ENCODE measurements around the gene COL25A1.

COL25A1 gene

DNA sequence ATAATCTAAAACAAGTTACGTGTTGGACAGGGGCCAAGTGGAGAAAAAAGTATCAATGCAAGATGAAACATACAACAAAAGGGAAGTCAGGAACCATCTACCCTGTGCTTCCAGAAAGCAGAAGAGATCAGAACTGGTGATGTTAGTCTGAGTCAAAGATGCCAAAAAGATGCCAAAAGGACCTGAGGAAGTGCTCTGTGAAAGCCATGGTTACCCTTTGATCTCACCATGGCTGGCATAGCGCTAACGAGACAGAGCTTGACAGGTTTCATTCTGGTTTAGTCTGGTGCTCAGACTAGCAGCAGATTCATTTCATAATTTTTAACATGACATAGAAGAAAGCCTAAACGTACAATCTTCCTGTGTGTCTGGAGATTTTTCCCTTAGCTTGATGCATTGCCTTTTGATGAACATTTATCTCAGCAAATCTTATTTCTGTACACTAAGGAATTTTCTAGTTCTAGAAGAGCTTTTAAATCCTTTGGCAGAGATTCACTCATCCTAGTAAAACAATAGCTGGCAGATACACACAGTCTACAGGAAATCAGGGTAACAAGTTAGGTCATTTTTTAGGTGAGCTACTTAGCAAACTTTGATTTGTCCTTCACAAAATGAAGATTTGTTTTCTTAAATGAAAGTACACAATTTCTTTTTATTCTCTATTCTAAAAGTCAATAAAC, 87.7 kb downstream of the COL25A1 start:
- DNase-seq (ENCODE audit: low spot score), result no peak

DNA sequence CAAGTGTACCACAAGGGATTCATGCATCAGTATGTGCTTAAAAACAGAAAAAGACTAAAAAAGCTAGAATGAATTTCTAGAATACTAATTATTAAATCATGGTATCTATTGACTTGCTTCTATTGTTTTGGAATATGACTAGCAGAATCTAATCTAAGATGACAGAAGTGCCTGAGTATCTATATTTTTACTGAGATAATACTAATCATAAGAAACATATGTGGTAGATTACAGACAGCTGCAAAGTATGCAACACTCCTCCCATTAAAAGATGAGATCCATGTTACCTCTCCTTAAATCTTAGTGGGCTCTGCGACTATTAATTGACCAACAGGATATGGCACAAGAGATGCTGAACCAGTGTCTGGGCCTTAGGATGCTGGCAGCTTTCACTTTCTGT, 89.4 kb downstream of the COL25A1 start:
- DNase-seq (ENCODE audit: low spot score), result no peak

DNA sequence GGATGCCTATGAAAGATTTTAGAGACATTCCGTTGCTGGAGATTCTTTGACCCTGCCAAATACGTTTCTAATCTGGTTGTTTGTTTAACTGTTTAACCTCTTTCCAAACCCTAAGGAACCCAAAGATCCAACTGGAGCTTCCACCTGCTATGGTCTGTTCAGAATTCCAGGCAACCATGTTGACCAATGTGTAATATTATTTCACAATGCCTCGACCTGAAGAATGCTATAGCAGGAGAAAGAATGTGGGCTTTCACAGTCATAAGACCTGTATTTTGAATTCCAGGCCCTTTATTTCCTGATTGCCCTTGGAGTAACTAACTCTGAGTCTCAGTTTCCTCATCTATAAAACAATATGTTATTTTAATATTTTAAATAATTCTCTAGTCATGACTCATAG, 90.8 kb downstream of the COL25A1 start:
- DNase-seq (ENCODE audit: low spot score), result no peak

DNA sequence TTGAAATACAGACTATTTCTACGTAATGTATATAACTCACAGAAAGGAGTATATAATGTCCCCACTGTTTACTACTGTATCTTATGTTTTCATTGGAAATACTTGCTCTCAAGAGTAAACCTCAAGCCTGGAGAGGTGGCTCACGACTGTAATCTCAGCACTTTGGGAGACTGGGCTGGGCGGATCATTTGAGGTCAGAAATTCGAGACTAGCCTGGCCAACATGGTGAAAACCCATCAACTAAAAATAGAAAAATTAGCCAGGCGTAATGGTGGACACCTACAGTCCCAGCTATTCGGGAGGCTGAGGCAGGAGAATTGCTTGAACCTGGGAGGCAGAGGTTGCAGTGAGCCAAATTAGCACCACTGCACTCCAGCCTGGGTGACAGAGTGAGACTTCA, 92.8 kb downstream of the COL25A1 start:
- no peak for DNase-seq (ENCODE audit: low spot score)

DNA sequence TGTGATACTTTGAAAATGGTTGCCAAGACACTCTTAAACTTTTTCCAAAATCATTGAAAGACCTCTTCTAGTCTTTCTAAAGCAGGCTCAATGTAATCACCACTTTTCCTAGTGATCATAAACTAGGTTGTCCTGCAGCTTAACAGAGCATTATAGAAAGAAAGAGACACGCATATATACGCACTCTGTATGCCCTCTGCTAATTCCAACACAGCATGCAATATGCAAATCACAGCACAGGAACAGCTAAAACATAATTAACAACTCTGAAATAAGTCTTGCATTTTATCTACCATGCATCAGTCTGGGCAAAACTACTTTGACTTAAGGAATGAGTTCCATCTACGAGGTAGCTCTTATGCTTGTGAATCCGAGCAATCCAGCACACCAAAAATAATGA, 94.6 kb downstream of the COL25A1 start:
- no peak for DNase-seq (ENCODE audit: low spot score)

DNA sequence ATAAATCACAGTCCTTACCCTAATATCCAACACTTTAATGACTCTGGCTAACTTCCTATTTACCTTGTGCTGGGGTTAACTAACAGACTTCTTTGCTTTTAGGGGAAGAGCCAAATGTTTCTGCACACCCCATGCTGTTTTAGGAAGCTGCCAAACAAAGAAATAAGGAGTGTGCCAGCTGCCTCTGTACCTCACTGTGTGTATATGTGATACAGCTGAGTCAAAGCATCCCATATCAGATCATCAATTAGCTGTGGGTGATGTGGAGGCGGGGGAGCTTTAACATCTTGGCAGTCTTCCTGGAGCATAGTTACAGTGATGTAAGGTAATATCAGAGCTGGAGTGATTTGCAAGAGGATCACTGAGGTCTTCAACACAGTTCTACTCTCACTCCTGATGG, 95.4 kb downstream of the COL25A1 start:
- no peak for DNase-seq (ENCODE audit: low spot score)

DNA sequence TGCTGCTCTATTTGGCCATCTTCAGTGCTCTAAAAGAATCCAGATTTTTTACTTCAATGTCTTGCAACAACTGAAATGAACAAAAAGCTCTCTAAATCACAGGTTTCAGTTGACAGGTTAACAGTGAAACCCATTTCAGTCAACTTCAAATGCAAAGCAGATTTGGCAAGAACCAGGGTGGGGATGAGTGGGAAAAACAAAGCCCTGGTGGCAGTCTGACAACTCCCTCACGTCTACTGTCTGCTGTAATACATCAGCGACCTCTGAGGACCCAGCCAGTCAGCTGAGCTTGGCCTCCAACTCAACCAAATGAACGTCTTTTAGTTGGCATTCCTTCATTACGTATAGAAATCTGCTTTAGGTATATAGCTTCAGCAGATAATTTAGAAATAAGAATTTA, 95.8 kb downstream of the COL25A1 start:
- DNase-seq (ENCODE audit: low spot score), result no peak

DNA sequence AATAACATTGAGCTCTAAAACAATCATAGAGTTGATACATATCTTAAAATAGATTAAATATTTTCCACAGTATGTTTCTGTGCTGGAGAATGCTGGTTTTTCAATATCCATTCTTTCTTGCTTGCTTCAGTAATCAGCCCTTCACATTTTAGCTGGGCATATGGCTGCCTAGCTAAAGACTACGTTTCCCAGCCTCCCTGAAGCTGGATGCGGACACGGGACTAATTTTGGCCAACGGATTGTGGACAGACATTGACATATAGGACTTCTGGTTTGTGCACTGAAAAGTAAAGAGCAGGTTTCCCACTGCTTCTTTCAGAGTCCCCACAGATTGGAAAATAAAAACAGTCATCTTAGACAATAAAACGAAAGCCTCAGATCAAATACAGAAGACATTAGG, 97.3 kb downstream of the COL25A1 start:
- DNase-seq (ENCODE audit: low spot score), result no peak

DNA sequence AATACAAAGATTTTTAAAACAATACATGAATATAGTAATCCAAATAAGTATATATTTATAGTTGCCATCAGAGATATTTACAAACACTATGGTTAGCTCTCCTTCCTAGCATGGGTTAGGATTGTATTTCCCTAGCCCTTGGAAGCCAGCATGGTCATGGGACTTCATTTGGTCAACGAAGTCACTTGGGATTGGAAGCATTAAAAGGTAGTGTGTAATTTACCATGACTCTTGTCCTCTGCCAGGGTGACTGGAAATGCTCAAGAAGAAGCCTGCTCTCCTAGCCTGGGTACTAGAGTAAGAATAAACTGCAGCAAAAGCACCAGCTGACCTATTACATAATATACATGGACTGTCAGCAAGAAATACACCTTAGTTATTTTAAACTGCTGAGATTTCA, 102.9 kb downstream of the COL25A1 start:
- DNase-seq (ENCODE audit: low spot score), result no peak

DNA sequence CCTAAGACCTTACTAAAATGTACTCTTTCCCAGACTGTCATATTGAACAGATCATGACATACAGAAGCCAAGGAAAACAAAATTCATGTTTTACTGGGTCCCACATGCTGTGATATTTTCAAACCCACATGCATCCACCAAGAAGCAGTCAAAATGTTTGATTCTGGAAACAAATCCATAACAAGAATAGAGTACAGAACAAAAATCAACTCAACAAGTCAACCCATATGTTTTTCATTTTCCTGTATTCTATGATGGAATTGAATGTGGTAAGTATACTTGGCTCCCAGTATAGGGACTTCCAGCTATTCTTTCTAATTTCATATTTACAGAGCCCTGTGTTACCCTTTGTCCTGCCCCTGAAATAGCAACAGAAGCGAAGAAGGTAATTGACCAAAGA, 106.8 kb downstream of the COL25A1 start:
- no peak for DNase-seq (ENCODE audit: low spot score)

DNA sequence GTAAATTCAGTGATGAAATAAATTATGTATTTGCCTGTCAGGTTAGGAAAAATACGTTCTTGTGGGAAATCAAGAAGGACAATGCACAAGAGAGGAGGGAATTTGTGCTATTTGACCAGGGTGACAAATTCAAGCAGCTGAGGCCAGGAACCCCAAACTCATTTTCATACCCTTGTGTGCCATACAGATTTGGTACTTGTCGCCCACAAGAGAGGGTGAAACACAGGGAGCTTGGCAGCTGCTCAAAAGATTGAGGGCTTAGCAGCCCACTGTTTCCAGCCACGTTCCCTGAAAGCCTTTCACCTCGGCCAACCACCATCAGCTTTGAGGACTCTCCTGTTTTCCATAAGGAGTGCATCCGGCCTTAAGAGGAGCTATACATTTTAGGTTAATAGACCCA, 111.2 kb downstream of the COL25A1 start:
- no peak for DNase-seq (ENCODE audit: low spot score)

DNA sequence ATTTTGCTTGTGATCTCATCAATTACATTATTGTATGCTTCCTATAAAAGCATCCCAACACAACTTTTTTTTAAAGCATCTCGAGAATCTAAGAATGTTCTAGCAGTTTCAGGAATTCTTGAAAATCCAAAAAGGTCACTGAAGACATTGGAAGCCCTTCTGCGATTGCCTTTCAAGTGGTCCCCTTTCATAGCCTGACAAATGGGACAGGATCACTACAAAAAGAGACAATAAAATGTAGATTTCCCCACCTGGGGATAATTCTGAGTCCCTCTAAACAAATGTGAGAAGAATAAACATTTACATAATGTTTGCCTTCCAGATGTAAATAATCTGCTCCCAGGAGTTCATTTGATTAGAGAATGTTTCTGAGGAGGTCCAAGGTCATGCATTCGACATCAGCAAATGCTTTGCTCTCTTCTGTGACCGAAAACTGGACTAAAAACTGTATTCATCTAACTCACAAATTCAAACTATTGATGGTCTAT, 116.0 kb downstream of the COL25A1 start:
- no peak for DNase-seq (ENCODE audit: low spot score)

DNA sequence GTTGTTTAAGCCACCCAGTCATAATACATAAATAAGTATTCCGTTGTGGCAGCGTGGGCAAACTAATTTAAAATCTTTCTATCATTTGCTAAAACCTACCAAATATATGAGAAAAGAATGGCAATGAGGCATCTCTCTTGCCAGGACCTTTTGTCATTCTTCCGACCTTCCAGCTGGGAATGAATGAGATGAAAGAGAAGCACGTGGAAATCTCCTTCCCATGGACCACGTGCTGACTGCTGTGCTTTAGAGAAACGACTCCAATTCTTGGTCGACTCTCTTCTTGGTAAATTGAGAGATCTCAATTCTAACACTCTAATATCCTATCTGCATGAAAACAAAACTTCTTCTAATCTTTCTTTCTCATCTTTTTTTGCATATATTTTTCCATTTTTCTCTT, 116.5 kb downstream of the COL25A1 start:
- no peak for DNase-seq (ENCODE audit: low spot score)

DNA sequence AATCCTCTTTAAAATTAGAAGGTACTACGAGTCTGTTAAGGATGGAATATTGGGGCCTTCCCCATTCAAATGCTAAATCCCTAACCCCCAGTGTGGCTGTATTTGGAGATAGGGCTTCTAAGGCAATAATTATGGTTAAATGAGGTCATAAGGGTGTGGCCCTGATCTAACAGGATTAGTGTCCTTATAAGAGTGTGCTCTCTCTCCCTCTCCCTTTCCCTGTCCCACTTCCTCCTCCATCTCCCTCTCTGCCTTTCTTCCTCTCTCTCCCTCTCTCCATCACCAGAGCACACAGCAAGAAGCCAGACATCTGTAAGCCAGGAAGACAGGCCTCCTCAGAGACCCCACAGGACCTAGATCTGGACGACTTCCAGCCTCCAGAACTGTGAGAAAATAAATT, 116.9 kb downstream of the COL25A1 start:
- DNase-seq (ENCODE audit: low spot score), result no peak

DNA sequence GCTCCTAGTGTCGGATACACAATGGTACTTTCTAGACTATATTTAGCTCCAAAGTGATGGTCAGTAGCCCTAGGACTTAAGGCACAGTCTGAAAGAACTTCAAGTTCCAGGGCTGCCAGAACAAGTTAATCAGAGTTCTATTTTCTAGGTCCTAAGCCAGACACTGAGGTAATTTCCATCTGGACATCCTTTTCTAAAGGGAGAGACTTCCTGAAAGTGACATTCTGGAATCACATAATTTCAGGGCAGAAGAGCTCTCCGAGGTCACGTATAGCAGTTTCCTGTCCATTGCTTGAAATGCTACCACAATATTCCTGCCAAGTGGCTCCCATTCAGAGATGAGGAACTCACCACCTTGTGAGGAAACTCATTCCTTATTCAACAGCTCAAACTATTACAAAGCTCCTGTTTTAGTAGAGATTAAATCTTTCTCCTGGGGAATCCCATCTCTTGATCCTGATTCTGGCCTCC, 117.9 kb downstream of the COL25A1 start:
- DNase-seq (ENCODE audit: low spot score), result no peak

DNA sequence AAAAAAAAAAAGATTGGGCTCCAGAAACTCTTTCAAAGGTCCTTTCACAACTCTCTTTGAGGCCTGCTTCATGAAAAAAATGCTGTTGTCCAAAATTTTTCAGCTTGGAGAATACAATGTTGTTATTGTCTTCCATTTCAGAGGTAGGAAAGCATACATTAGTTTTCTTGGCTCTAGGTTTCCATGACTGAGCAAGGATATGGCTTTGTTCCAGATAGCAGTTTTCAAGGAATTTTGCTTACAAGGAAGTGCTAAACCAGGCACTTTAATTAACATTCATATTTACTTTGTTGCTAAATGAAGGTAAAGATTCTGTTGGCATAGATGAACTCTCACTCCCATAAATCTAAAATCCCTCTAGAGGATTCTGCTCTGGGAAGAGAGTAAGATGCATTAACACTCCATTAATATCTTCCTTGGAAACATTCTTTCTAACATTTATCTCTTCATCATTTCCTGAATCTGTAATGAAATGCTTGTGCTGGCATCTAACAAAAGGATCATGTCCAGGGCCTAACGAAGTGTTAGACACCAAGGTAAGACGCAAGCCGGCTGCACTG, 118.4 kb downstream of the COL25A1 start:
- no peak for DNase-seq (ENCODE audit: low spot score)

DNA sequence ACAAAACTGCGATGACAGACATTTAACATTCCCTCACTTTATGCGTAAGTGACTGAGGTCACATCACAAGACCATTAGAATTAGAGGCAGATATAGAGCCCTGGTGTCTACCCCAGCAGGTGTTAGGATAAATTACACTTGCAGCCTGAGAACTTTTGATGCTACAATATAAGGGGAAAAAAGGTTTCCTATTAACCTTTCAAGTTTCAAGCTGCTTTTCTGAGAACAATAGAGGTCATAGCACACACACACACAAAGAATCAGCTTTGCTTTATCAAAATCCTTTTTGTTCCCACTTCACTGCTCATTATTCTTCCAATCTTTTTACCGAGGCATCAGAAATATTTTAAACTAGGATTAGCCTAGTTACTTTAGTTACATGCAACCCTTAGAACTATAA, 119.8 kb downstream of the COL25A1 start:
- no peak for DNase-seq (ENCODE audit: low spot score)

DNA sequence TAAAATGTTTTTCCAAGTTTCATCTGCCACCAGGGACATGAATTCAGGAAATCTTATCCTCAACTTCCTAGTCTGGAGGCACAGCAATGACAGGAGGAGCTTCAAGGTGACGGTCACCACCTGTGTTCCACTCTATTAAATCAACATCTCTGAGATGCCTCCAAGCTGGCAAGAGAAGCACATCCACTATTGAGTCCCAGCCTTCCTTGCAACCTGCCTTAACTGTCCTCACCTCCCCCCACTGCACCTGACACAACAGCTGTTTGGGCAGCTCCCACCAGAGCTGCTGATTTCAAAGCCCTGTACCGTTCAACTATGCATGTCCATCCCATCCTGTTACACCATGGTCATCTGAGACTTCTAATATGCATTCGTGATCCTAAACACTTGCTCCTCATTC, 123.4 kb downstream of the COL25A1 start:
- DNase-seq (ENCODE audit: low spot score), result no peak

DNA sequence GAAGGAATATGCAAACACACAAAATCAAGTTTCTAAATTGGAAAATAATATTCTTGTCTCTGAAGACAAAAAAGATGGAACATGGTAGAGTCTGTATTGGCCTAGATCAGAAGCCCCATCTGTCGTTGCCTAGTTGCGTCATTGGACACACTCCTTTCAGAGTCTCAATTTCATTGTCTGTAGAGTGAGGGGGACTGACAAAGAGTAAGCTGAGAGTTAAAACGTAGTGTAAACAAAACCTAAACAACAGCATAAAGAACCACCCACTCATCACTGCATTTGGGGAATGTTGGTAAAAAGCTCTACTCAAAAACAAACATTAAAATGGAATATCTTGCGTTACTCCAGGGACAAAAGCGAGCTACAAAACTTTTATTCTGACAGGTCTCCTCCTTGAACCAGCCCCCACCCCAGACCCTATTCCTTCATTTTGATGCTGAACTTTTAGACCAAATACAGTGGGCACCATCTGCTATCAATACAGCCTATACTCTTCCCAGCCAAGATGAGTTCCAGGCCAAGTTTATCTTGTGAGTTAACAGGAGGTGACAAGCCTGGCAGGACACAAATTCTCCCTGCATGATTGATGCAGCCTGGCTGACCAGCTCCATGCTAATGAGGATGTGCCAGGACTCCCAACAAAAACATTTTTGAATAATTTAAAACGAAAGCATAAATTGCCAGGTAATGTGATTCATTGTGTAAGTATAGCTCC, 125.2 kb downstream of the COL25A1 start:
- DNase-seq (ENCODE audit: low spot score), result no peak

DNA sequence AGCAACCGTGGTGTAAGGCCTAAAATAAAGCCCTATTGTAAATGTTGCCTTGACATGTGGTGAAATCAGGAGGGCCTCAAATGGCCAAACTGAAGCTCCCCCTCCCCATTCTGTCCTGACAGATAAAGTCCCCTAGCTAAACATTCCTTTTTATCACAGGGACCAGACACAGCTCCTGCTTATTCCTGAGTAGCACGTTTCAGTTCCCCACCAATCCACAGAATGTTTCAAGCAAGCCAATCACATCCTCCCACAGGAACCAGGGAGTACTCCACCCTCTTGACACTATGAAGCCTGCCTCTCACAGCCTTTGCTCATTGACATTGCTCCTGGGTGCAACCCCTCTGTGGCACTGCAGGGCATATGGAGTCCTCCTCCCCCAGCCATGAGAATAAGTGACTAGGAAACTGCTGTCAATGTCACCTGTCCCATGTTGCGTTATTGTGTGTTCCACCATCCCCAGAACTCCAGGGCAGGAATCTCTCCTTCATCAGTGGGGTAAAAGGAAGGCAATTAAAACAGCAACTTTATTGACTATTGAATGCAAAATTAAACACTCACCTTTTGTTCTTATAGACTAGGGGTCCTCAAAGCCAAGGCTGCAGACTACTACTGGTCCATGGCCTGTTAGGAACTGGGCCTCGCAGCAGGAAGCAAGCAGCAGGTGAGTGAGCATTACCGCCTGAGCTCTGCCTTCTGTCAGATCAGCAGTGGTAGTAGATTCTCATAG, 128.1 kb downstream of the COL25A1 start:
- no peak for DNase-seq (ENCODE audit: low spot score)

DNA sequence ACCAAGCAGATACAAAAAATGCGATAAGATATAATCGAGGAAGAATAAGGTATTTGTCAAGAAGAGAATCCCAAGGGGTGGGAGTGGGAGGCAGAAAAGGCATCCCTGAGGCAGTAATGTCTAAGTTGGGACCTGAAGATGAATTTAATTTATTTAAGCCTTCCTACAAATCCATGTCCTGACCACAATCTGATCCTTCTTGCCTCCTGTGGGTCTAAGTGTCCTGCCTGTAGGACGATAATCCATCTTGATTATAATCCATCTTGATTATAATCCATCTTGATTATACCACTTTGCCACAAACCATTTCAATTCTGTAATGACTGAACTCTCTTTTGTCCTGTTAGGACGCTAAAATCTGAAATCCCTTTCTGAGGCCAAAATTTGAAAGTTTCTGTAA, 130.2 kb downstream of the COL25A1 start:
- no peak for DNase-seq (ENCODE audit: low spot score)

DNA sequence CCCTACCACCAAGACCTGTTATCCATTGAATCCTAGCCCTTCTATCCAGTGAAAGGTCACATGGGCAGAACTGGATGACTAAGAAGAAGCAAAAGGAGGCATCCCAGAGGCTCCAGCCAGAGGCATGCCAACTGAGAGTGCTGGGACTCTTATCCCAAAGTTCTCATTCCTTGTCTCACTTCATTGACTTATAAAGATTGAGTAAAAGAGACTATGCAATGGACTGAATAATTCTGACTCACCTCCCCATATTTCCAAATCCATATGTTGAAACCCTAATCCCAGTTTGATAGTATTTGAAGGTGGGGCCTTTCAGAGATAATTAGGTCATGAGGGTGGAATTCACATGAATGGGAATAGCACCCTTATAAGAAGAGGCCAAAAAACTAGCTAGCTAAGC, 131.4 kb downstream of the COL25A1 start:
- no peak for DNase-seq (ENCODE audit: low spot score)

DNA sequence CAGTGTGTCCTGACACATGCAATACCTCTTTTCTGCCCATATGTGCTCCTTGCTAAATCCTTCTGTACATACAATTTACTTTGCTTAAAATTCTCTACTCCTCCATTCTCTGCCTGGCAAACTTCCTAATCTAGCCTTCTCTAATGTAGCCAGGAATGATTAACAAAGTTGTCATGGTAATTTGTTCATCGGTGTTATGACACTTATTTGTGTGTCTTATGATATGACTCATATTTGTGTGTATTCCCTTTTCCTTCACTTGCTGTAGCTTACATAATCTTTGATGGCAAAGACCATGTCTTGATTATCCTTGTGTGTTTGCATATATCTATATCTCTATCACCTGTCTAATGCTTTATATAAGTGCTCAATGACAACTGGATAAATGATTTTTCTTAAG, 133.3 kb downstream of the COL25A1 start:
- no peak for DNase-seq (ENCODE audit: low spot score)
